ENCODE measurements around the gene ABCA13.
"Not testable (repeated sequence)": the region's sequence is repeated elsewhere in the genome, so short reads cannot be mapped to it uniquely, and the experiment has no call there.

Gene ABCA13

DNA sequence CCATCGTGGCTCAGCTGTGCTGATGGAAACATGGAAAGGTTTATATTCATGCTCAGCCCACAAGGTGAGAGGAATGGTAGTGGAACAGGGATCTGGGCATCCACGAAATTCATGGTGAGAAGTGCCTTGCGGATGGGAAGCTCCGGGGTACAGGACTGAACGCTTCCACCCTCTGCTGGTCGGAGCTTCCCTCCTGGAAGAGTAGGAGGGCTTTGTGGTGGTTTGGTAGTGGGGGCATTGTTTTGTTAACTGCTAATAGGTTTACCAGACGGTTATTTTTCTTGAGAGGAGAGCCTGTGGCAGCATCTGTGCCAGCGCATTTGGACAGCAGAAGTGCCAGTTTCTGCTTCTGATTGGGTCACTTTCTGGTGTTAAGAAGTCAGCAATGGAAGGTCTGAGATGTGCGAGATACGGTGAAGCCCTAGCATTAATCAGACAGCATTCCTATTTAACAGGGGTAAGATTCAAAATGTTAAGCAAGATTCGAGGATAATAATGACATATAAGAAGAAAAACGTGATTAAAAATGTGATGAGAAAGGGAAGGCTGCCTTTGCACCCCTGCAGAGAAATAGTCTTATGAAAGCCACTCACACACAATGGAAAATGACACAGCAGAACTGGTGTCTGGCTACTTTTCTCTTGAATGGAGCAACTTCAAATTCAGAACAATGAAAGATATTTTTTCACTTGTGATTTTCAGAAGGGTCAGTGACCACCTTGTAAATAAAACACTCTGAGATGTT lies 17.7 kb downstream of the ABCA13 start:
- no peaks in the 10 kb centered on the region for H3K36me3 ChIP-seq (replicated peaks; ENCODE audit: low read depth, low read length)
- H4K20me1 ChIP-seq (ENCODE audit: insufficient read depth, low read length) = no peaks in the 10 kb centered on the region
- H3K79me2 ChIP-seq (ENCODE audit: low read length) = no peaks in the 10 kb centered on the region
- H3K27me3 ChIP-seq (ENCODE audit: low read depth, low read length) = no peaks in the 10 kb centered on the region
- H3K4me2 ChIP-seq (ENCODE audit: low read length) = no peak overlapping the region
- no peak overlapping the region for H2AFZ ChIP-seq (ENCODE audit: low read depth, low read length)
- H3K9ac ChIP-seq (ENCODE audit: low read length) = no peak overlapping the region
- no peak overlapping the region for H3K27ac ChIP-seq (ENCODE audit: low read length)
- H3K4me1 ChIP-seq (ENCODE audit: low read length) = no peaks in the 10 kb centered on the region
- no peak overlapping the region for H3K4me3 ChIP-seq (ENCODE audit: low read length)
- TF ChIP-seq, protein P1, sequence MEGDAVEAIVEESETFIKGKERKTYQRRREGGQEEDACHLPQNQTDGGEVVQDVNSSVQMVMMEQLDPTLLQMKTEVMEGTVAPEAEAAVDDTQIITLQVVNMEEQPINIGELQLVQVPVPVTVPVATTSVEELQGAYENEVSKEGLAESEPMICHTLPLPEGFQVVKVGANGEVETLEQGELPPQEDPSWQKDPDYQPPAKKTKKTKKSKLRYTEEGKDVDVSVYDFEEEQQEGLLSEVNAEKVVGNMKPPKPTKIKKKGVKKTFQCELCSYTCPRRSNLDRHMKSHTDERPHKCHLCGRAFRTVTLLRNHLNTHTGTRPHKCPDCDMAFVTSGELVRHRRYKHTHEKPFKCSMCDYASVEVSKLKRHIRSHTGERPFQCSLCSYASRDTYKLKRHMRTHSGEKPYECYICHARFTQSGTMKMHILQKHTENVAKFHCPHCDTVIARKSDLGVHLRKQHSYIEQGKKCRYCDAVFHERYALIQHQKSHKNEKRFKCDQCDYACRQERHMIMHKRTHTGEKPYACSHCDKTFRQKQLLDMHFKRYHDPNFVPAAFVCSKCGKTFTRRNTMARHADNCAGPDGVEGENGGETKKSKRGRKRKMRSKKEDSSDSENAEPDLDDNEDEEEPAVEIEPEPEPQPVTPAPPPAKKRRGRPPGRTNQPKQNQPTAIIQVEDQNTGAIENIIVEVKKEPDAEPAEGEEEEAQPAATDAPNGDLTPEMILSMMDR (IDR thresholded peaks at IDR 0.05; ENCODE audit: low read depth, low read length) = no peak
- no peak for TF ChIP-seq EZH2phosphoT487 (IDR thresholded peaks at IDR 0.05; ENCODE audit: low read depth)
- H3K9me3 ChIP-seq (ENCODE audit: insufficient read depth, low read length) = no peaks in the 10 kb centered on the region

DNA sequence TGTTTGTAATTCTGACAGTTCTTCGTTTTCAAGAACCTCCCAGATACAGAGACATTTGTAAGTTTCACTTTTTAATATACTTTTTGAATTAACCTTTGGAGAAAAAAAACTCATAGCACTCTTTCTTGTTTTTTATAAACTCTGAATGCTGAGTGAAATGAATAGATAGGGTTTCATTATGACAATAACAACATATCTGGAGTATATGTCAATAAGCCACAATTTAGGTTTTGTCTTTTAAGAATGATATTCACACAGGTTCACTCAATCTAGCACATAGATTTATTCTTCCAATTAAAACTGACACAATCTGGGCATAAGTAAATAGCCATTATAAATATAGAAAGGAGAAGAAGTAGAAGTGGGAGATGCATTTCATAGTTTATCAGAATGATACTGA lies 21.7 kb downstream of the ABCA13 start:
- no peaks in the 10 kb centered on the region for H3K4me1 ChIP-seq (ENCODE audit: low read length)
- H3K36me3 ChIP-seq (replicated peaks; ENCODE audit: low read depth, low read length) = no peaks in the 10 kb centered on the region
- no peak overlapping the region for H3K4me3 ChIP-seq (ENCODE audit: low read length)
- H3K79me2 ChIP-seq (ENCODE audit: low read length) = no peaks in the 10 kb centered on the region
- TF ChIP-seq, protein P1 (IDR thresholded peaks at IDR 0.05; ENCODE audit: low read depth, low read length) = no peak
- no peak for TF ChIP-seq EZH2phosphoT487 (IDR thresholded peaks at IDR 0.05; ENCODE audit: low read depth)
- no peak overlapping the region for H3K27ac ChIP-seq (ENCODE audit: low read length)
- no peaks in the 10 kb centered on the region for H4K20me1 ChIP-seq (ENCODE audit: insufficient read depth, low read length)
- H3K9ac ChIP-seq (ENCODE audit: low read length) = no peak overlapping the region
- H3K27me3 ChIP-seq (ENCODE audit: low read depth, low read length) = peaks cover 7% of the 10 kb centered on the region; the same call in 1 of the 2 replicates
- no peak overlapping the region for H3K4me2 ChIP-seq (ENCODE audit: low read length)
- no peaks in the 10 kb centered on the region for H3K9me3 ChIP-seq (ENCODE audit: insufficient read depth, low read length)
- no peak overlapping the region for H2AFZ ChIP-seq (ENCODE audit: low read depth, low read length)

DNA sequence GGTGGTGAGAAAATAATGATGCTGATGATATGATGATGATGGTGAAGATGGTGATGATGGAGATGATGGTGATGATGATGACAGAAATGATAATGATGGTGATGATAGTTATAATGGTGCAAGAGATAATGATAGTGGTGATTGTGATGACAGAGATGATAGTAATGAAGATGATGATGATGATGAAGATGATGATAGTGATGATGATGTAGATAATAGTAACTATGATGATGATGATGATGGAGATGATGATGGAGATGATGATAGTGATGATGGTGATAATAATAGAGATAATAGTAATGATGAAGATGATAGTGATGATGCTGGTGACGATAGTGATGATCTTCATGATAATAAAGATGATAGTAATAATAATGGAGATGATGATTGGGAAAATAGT lies 22.2 kb downstream of the ABCA13 start:
- Histone ChIP-seq H3K4me2 (ENCODE audit: low read length) (no peak overlapping the region), H3K4me3 (ENCODE audit: low read length) (no peak overlapping the region)
- TF ChIP-seq, protein P1 (IDR thresholded peaks at IDR 0.05; ENCODE audit: low read depth, low read length) = no peak
- TF ChIP-seq EZH2phosphoT487 (IDR thresholded peaks at IDR 0.05; ENCODE audit: low read depth) = no peak

DNA sequence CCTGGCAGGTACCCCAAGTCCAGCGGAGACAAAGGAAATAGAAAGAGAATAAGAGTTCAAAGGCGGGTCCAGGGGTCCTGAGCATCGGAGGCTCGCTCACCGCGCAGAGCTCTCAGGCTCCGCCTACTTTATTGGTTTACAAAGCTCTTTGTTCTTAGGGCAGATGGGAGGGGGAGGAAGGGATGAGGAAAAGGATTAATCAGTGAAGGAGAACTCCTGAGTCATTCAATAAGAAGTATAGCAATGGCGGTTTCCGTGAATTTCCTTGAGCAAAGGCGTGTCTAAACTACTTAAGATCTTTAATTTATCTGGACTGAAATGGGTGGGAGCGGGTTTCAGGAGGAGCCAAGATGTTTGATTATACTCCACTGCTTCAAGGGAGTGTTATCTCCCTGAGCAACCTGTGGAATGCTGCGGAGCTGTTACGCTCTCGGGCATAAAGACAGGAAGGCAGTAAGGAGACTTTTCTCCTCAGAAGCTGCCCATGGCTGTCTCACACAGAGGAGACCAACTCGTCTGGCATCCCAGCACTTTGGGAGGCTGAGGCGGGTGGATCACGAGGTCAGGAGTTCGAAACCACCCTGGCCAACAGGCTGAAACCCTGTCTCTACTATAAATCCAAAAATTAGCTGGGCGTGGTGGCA lies 29.8 kb downstream of the ABCA13 start:
- H3K4me1 ChIP-seq (ENCODE audit: low read length); H2AFZ ChIP-seq (ENCODE audit: low read depth, low read length); H3K36me3 ChIP-seq (replicated peaks; ENCODE audit: low read depth, low read length); H3K4me2 ChIP-seq (ENCODE audit: low read length); H3K9ac ChIP-seq (ENCODE audit: low read length); H3K79me2 ChIP-seq (ENCODE audit: low read length); H3K9me3 ChIP-seq (ENCODE audit: insufficient read depth, low read length); H4K20me1 ChIP-seq (ENCODE audit: insufficient read depth, low read length); H3K4me3 ChIP-seq (ENCODE audit: low read length); H3K27ac ChIP-seq (ENCODE audit: low read length): not testable (repeated sequence)
- peaks cover 15% of the 10 kb centered on the region for H3K27me3 ChIP-seq (ENCODE audit: low read depth, low read length)

More for the DNA sequence above, 22.2 kb downstream of the ABCA13 start:
- Histone ChIP-seq H3K9me3 (ENCODE audit: insufficient read depth, low read length) (no peaks in the 10 kb centered on the region), H3K36me3 (replicated peaks; ENCODE audit: low read depth, low read length) (no peaks in the 10 kb centered on the region), H3K4me1 (ENCODE audit: low read length) (no peaks in the 10 kb centered on the region), H2AFZ (ENCODE audit: low read depth, low read length) (no peak overlapping the region), H4K20me1 (ENCODE audit: insufficient read depth, low read length) (no peaks in the 10 kb centered on the region), H3K9ac (ENCODE audit: low read length) (no peak overlapping the region), H3K79me2 (ENCODE audit: low read length) (no peaks in the 10 kb centered on the region), H3K27me3 (ENCODE audit: low read depth, low read length) (peaks cover 11% of the 10 kb centered on the region), H3K27ac (ENCODE audit: low read length) (no peak overlapping the region)

DNA sequence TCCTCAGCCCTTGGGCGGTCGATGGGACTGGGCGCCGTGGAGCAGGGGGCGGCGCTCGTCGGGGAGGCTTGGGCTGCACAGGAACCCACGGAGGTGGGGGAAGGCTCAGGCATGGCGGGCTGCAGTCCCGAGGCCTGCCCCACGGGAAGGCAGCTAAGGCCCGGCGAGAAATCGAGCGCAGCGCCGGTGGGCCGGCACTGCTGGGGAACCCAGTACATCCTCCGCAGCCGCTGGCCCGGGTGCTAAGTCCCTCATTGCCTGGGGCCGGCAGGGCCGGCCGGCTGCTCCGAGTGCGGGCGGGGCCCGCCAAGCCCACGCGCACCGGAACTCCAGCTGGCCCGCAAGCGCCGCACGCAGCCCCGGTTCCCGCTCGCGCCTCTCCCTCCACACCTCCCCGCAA lies 31.7 kb downstream of the ABCA13 start:
- H3K27me3 ChIP-seq (ENCODE audit: low read depth, low read length); H3K79me2 ChIP-seq (ENCODE audit: low read length); H3K36me3 ChIP-seq (replicated peaks; ENCODE audit: low read depth, low read length); H3K9me3 ChIP-seq (ENCODE audit: insufficient read depth, low read length); H3K4me3 ChIP-seq (ENCODE audit: low read length); H3K4me2 ChIP-seq (ENCODE audit: low read length); H3K4me1 ChIP-seq (ENCODE audit: low read length); H2AFZ ChIP-seq (ENCODE audit: low read depth, low read length); H3K27ac ChIP-seq (ENCODE audit: low read length); H4K20me1 ChIP-seq (ENCODE audit: insufficient read depth, low read length); H3K9ac ChIP-seq (ENCODE audit: low read length): not testable (repeated sequence)

Data from OCI-LY3 (cell line).